Left hindlimb (tissue), 1 donor: Measurements from ENCODE around the gene PKDREJ.
"Not testable (repeated sequence)": the region's sequence is repeated elsewhere in the genome, so short reads cannot be mapped to it uniquely, and the experiment has no call there.

Source experiments
- DNase-seq: peaks from one replicate; pipeline ENCODE4 v3.0.0-alpha.2; 2018

PKDREJ gene, protein sequence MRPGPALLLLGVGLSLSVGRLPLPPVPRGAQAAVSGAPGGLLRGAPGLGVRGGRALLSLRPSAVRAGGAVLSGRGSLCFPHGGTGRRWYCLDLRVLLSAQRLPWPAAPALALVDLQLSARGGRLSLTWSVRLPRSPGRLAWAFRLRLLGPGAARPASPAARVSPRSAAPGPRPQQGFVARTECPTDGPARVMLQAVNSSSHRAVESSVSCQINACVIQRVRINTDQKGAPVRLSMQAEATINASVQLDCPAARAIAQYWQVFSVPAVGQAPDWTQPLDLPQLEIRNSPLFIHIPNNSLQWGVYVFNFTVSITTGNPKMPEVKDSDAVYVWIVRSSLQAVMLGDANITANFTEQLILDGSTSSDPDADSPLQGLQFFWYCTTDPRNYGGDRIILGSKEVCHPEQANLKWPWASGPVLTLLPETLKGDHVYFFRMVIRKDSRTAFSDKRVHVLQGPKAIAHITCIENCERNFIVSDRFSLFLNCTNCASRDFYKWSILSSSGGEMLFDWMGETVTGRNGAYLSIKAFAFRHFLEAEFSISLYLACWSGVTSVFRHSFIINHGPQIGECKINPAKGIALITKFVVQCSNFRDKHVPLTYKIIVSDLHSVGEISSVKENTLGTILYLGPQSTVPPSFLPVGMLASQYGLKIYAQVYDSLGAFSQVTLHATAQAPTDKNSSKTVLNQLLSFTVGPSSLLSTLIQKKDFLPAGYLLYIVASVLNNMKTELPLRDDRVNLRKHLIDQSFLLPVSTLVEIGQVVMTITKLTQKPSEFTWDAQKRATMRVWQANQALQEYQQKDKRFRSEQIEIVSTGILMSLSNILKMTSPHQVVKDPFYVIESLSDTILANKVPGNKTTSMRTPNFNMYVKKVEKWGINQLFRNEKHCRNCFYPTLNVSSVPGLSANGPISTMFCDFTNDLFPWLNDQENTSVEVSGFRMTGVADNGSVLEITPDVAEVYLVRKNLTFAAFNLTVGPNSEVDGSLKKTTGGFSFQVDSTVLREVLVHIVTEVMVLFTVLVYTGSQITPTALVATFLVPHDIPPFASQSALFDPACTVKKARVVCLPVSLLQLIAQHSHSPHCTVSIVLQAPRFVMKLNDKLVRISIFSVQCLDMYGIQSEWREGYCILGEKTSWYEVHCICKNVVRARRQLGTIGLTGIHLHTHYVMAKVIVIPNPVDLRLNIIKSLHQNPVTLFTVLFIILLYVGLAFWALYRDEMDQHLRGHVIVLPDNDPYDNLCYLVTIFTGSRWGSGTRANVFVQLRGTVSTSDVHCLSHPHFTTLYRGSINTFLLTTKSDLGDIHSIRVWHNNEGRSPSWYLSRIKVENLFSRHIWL (N-terminal part only)

DNA sequence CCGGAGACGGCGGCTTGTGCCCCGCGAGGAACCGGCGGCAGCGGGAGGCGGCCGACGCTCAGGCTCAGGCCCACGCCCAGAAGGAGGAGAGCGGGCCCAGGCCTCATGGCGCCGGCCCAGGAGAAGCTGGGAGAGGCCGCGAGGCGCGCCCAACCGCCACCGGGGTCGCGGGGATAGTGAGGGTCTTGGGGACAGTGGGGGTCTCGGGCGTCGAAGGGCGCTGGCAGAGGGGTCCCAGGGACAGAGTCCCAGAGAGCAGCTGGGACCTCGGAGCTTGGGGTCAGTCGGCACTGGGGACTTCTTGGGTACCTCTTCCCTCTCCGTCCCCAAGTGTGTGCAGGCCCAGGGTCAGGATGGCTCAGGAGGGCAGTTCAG lies at the start of gene PKDREJ:
Gene PKDREJ, minus strand, starts transcription at position 128 of the 375 bp plus-strand sequence. Its CDS starts 21 bp downstream, at position 107.
- no peak for DNase-seq

DNA sequence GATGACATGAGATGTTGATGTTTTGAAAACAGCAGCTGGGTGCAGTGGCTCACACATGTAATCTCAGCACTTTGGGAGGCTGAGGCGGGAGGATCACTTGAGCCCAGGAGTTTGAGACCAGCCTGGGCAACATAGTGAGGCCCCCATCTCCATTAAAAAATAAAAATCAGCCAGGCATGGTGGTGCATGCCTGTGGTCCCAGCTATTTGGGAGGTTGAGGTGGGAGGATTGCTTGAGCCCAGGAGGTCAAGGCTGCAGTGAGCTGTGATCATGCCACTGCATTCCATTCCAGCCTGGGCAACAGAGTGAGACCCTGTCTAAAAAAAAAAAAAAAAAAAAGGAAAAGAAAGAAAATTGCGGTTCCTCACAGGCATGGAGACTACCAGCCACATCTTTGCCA lies 49.7 kb upstream of the PKDREJ start:
- not testable (repeated sequence) for DNase-seq

DNA sequence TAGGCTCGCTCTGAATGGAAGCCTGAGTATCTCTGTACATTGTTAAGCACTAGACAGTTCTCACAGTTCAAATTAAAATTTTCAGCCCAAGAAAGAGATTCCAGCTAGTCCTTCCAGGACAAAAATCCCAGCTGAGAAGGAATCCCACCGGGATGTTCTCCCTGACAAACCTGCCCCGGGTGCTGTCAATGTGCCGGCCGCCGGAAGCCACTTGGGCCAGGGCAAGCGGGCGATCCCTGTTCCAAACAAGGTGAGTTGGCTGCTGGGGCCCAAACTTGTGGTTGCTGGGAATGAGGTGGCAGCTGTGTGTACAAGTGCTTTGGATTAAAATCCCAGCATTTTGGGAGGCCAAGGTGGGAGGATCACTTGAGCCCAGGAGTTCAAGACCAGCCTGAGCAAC lies 48.9 kb upstream of the PKDREJ start:
- no peak for DNase-seq

DNA sequence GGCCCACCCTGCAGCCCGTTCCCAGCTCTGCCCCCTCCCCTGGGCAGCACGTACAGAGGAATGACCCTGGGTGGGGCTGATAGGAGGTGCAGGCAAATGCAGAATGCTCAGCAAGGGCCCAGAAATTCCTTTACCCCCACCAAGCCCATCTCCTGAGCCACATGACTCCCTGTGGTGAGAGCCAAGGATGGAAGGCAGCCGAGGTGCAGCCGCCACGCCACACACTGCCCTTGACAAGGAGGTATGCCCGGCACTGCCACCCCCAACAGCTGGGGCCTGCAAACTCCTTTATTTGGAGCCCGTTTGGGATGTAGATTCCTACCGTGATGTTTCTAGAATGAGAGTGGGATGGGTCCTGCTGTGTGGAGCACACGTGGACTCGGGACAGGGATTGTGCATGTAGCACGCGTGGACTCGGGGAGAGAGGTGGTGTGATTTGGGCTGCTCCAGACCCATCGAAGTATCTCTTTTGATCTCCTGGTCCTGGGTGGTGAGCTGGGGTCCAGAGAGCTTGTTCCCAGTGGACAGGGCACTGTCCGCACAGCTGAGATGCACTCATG lies 46.5 kb upstream of the PKDREJ start:
- DNase-seq: no peak

DNA sequence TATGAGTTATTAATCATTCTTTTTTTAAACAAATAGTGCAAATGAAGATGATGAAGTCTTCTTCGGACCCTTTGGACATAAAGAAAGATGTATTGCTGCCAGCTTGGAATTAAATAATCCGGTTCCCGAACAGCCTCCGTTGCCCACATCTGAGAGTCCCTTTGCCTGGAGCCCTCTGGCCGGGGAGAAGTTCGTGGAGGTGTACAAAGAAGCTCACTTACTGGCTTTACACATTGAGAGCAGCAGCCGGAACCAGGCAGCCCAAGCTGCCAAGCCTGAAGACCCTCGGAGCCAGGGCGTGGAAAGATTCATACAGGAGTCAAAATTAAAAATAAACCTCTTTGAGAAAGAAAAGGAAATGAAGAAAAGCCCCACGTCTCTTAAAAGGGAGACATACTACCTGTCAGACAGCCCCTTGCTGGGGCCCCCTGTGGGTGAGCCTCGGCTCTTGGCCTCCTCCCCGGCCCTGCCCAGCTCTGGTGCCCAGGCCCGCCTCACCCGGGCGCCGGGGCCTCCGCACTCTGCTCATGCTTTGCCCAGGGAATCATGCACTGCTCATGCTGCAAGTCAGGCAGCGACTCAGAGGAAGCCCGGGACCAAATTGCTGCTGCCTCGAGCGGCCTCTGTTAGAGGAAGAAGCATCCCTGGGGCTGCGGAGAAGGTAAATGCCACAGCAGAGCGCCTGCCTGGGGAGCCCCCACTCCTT lies 45.3 kb upstream of the PKDREJ start:
- no peak for DNase-seq

DNA sequence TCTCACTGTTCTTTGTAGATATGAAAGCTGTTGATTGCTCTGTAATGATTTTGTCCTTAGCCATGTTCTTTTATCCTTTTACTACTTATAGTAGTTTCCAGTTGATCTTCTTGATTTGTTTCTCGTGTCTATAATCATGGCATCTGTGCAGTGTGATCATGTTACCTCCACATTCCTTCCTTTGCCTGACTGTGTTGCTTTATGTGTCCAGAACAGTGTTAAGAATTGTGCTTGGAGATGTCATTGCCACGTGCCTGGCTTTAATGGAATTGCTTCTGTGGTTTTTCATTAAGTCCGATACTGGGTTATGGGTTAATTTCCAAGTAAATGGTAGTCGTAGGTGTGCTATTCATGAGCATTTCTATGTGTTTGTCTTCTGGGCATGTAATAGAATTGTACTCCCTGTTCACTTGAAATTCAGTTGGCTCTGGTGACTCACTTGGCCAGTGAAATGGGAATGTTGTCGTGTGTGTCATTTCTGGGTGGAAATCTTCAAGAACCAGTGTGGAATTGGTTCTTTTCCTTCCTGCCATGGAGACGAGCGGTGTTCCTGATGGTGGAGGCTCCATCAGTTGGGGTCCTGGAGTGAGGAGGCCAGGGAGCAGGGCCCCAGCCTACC lies 40.3 kb upstream of the PKDREJ start:
- DNase-seq: no peak

DNA sequence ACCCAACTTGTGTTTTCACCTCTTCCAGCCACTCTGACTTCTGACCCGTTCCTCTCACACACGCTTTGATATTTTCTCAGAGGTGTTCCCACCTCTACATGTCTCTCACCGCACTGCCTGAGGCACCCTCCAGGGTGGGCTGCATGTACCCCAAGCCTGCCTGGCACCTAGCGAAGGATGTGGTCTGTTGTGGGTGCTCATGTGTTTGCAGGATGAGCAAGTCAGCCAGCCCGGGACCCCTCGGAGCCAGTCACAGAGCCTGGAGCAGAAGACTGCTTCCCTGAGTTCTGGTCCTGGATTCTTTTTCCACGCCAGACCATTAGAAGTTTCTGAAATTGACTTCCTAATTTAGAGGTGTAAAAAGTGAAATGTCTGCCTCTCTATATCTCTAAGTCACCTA lies 37.3 kb upstream of the PKDREJ start:
- DNase-seq: no peak

DNA sequence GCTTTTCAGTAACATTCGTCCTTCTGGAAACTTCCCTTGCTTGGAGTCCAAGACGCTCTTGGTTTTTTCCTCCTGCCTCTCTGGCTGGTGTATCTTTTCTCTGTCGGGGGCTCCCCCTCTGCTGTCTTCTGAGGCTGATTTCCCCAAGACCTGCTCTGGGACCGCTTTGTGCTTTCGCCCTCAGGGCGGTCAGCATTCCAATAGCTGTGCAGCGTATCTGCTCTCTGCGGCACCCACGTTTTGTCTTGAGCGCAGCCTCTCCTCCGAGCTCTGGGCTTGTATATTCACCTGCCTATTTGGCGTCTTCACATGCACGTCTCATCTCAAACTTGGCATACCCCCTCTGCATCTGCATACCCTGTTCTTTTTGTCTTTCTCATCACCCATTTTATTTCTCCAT lies 36.0 kb upstream of the PKDREJ start:
- DNase-seq: no peak

DNA sequence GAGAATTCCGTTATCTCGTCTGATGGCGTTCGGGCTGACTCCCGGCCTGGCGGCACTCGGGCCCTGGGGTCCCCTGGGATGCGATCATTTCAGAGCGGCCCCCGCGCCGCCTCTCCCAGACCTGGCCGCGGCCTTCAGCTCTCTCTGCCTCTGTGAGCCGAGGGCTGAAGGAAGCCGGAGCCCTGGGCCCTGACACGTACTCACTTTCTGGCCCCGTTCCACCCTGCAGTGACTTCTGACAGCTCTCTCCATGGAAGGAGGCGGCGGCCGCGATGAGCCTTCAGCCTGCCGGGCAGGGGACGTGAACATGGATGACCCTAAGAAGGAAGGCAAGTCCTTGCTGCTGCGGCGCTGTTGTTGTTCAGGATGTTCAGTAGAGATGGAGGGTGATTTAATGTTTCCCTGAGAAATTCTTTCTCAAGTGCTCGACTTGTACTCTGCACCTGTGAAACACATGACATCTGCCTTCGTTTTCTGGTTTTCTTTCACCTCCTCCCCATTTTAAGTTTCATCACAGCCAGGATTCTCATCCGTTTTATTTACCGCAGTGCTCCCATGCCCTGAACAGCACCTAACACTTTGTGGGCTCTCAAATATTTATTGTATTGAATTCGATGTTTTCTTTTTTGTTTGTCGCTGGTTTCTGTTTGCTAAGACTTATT lies 34.1 kb upstream of the PKDREJ start:
- no peak for DNase-seq

DNA sequence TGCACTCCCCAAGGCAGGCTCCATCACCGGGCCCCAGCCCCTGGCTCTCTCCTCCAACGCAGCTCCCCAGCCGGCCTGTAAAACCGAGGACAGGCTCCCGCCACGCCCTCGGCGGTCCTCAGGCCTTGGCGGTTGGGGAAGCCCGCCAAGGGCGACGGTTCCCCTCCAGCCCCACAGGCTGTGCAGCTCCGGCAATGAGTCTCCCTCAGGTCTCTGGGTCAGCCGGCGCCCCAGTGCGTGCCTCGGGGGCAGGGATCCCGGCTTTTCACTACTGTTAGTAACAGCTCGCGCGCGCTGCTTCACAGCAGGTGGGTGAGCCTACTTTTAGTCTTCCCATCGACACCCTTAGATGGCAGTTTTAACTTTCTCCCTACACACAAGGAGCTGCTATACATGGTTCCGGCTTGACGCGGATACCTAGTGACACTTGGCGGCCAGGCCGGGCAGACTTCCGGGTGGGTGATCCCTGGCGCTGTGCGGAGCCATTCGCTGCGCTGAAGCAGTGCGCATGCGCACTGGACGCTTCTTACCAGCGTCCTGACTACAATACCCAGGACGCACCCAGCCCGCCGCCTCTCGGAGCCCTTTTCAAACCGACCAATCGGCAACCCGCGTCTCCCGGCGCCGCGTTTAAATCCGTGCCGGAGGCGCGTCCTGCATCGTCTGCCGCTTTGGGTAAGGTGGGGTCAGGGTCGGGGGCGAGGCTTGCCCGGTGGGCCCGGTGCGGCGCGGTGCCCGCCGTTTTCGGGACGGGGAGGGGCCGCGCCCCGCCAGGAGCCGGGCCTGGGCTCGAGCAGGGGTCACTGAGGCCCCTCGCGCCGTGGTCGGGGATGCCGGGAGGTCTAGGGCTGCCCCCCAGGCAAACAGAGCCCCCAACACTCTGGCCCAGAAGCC lies 33.4 kb upstream of the PKDREJ start, which contains the start of gene GTSE1:
Gene GTSE1, plus strand, starts transcription at position 614 of the 894 bp plus-strand sequence. CDS start 531 bp downstream, outside the sequence.
- DNase-seq: peak; percentile 97

DNA sequence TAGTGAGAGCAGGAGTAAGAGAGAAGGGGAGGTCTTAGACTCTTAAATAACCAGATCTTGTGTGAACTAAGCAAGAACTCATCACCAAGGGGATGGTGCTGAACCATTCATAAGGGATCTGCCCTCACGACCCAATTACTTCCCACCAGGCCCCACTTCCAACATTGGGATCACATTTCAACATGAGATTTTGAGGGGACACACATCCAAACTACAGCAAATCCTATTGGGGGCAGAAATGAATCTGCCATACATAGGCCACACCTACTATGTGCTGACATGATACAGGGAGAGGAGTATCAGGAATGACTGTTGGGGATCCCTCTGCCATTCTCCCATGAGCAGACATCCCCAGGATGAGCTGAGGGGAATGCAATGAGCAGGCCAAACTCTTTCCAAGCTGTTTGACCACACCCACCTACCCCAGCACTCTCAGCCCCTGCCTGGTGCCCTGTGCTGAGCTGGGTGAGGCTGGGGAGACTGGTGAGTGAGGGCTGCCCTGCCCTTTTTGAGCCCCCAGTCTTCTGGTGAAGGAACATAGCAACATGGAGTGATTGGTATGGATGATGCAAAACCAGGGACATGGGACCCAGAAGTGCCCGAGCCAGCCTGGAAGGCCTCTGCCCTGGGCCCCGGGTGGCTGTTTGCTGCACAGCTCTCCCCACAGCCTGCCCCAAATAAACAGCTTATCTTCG lies 32.3 kb upstream of the PKDREJ start:
- no peak for DNase-seq

DNA sequence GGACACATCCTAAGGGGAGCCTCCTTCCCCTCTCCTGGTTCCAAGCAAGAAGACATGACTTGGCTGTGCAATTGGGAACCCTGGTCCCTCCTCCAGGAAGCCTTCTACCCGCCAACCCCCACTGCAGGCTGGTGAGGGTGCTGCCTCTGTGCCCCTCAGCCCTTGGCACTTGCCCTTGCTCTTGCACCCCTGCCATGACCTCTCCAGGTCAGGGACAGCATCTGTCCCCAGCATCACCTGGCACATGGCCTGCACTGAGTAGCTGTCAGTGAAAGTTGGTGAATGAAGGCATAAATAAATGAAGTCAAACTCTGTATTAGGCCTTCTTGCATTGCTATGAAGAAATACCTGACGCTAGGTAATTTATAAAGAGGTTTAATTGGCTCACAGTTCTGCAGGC lies 31.6 kb upstream of the PKDREJ start:
- DNase-seq: no peak

DNA sequence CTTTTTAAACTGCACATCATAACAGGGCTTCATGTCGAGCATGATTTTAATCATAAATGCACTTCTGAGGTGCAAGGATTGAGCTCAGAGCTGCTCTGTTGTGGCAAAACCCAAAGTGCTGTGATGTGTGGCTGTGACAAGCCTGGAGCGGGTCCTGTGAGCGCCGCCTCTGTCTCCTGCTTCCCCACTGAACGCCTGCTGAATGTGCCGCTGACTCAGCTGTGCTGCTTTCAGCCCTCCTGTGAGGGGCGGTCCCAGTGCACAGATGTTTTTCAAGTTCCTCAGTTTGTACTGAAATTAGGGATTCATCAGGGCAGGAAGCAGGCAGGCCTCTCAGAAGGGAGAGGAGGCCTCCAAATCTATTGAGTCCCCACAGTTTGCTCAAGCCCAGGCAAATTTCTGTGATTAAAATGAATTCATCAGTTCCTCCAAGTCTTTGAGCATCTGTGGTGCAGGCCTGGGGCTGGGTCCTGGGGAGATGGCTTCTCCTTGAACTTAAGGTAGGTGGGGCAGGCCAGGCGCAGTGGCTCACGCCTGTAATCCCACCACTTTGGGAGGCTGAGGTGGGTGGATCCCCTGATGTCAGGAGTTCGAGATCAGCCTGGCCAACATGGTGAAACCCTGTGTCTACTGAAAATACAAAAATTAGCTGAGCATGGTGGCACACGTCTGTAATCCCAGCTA lies 30.6 kb upstream of the PKDREJ start:
- DNase-seq: peak; percentile 59

DNA sequence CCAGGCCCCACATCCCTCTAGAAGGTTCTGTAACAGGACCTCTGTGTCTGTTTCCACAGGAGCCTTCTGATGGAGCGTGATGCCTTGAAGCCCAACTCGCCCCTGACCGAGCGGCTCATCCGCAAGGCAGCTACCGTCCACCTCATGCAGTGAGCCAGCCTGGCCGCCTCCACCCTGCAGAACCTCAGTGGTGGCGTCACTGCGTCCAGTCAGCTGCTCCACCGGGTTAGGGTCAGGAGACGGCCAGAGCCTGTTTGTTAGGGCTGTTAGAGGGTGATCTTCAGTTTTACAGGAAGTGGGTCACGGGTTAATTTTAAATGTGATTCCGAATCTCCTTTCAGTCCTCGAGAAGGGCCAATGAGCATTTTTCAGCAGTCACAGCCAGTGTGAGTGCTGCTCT lies 29.6 kb upstream of the PKDREJ start:
- DNase-seq: no peak

DNA sequence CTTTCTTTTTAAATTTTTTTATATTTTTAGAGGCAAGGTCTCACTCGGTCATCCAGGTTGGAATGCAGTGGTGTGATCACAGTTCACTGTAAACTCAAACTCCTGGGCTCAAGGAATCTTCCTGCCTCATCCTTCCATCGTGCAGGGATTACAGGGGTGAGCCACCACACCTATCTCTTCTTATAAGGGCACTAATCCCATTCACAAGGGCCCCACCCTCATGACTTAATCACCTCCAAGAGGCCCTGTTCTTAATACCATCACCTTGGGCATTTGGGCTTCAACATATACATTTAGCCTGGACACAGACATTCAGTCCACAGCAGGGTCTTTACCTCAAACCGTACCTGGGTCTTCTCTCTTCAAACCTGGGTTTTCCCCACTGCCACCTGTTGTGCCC lies 29.0 kb upstream of the PKDREJ start:
- DNase-seq: no peak

DNA sequence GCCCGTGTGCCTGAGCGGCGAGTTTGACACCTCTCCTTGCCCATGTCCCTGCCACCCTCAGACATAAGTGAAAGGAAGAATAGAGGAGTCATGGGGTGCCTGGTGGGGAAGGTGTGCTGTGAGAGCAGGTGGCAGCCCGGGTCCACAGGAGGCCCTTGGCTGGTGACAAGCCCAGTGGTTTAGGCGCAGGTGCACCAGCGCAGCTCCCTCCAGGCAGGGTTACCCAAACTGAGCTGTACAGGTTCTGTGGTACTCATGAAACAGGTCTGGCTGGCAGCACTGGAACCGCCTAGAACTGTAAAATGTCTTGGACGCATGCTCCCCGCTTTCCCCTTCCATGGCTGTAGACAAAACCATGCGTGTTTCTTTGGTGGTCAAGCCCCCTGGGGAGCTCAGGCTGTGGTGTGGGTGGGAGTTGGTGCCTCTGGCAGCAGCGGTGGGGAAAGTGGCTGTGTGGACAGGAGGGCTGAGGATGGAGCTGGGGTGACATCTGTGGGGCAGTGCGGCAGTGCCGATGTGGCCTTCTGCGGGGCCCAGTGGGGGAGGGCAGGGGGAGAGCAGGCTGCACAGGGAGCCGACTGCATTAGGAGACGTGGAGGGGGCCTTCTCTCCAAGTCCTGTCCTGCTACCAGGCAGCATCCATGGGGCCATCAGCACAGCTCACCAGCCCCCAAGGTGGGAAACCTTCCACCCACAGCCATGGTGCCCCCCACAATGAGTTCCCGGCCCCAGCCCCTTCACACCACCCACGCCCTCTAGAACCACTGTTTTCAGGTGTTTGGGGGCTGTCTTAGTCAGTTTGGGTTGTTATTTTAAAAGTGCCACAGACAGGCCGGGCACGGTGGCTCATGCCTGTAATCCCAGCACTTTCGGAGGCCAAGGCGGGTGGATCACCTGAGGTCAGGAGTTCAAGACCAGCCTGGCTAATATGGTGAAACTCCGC lies 28.0 kb upstream of the PKDREJ start:
- DNase-seq: no peak

DNA sequence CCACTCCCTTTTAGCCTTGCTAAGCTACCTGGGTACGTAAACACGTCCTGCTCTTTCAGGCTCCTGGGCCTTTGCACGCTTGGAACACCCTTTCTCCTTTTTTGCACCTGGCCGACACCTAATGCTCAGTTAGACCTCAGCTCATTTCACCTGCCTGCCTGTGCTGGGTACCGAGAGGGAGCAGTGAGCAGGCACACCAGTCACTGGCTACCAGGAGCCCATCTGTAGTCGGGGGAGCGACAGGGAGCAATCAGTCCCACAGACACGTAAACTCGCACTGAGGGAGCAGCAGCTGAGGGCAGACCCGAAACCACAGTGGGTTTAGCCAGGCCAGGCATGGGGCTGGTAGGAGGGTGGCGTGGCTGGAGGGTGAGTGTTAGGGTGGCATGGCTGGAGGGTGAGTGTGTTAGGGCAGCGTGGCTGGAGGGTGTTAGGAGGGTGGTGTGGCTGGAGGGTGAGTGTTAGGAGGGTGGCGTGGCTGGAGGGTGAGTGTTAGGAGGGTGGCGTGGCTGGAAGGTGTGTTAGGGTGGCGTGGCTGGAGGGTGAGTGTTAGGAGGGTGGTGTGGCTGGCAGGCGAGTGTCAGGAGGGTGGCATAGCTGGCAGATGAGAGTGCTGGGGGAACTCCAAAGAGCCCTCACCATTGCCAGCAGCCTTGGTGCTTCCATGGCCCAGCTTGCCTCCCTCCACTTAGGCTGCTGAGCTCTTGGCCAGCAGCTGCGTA lies 27.1 kb upstream of the PKDREJ start:
- no peak for DNase-seq
